ENCODE data around the gene MAD1L1.

- TF ChIP-seq CTCF (conservative IDR thresholded peaks at IDR 0.05 in 1 of 2, IDR thresholded peaks at IDR 0.05 in 1 of 2; ENCODE audit: low read depth in 1 of 2, low read length in 2 of 2) (no peak), EZH2 (IDR thresholded peaks at IDR 0.05; ENCODE audit: low read length, missing control alignments) (no peak)
These were observed 199.8 kb downstream of the MAD1L1 start for GRCh38 chr7:2032876-2033407.

Data from fibroblast of lung (primary cell).